ENCODE results near the gene TRIM5.

DNA sequence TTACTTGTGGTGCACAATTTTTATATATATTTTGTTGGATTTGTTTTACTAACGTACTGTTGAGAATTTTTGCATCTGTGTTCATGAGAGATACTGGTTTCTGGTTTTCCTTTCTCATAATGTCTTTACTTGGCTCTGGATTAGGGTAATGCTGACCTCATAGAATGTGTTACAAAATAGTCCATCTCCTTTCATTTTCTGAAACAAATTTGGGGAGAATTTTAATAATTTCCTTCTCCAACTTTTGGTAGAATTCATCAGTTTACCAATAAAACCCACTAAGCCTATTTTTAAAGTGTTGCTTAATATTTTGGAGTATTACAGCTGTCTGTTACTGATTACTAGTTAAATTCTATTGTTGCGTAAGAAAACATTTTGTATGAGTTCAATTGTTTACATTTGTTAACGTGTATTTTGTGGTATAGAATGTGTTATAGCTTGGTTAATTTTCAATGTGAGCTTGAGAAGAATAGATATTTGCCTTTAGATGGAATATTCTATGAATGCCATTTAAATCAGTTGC, 16.2 kb upstream of the TRIM5 start:
- TF ChIP-seq, protein P1, sequence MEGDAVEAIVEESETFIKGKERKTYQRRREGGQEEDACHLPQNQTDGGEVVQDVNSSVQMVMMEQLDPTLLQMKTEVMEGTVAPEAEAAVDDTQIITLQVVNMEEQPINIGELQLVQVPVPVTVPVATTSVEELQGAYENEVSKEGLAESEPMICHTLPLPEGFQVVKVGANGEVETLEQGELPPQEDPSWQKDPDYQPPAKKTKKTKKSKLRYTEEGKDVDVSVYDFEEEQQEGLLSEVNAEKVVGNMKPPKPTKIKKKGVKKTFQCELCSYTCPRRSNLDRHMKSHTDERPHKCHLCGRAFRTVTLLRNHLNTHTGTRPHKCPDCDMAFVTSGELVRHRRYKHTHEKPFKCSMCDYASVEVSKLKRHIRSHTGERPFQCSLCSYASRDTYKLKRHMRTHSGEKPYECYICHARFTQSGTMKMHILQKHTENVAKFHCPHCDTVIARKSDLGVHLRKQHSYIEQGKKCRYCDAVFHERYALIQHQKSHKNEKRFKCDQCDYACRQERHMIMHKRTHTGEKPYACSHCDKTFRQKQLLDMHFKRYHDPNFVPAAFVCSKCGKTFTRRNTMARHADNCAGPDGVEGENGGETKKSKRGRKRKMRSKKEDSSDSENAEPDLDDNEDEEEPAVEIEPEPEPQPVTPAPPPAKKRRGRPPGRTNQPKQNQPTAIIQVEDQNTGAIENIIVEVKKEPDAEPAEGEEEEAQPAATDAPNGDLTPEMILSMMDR (IDR thresholded peaks at IDR 0.05), result no peak
- TF ChIP-seq ZFX (IDR thresholded peaks at IDR 0.05; ENCODE audit: borderline replicate concordance), result no peak

Data from 22Rv1 (cell line).